22Rv1 (cell line): ENCODE data around the gene PRDM1.

Experiments
- CTCF ChIP-seq: fragments of 450-650 bp; IDR thresholded peaks from 2 replicates; pipeline ENCODE4 v1.5.1; 2017; ENCODE audit warnings: mild to moderate bottlenecking
- ZFX ChIP-seq: fragments of 450-650 bp; IDR thresholded peaks from 2 replicates; pipeline ENCODE4 v1.6.1; 2017; ENCODE audit warnings: antibody characterized with exemption, borderline replicate concordance

GRCh38 chr6:106138151-106138550, 52.0 kb downstream of the PRDM1 start:
- TF ChIP-seq CTCF (no peak), ZFX (no peak)
